Camera-type eye (tissue), 1 donor: ENCODE data around the gene ASZ1. TPM values are rescaled to one million over a fixed set of nuclear protein-coding genes. Genes with fewer than 3 reads are reported as not detected.

ENCODE experiments used
- total RNA-seq: library from RNA; depleted of rRNA; stranded (reverse); fragments of >200 nt; gene quantifications from one replicate; pipeline ENCODE4 v1.2.3, GENCODE V29; 2014

ASZ1 gene
- total RNA-seq = not detected

GRCh38 chr7:117427258-117427701 lies at the start of gene ASZ1:
Gene ASZ1, minus strand, starts transcription at chr7:117427493. Its CDS starts 33 bp downstream, at chr7:117427460.

GRCh38 chr7:117322741-117323304 lies 104.5 kb downstream of the ASZ1 start, which contains the start of gene WNT2:
Gene WNT2, minus strand, starts transcription at chr7:117323058. Its CDS starts 69 bp downstream, at chr7:117322989.

Other genes with a start within 250 kb of the ASZ1 start
- gene WNT2, start 104.4 kb downstream of the ASZ1 start, total RNA-seq = 2.6 TPM
- gene CFTR, start 52.5 kb upstream of the ASZ1 start, total RNA-seq = 2.5 TPM